ENCODE measurements around the gene PTPMT1.

DNA sequence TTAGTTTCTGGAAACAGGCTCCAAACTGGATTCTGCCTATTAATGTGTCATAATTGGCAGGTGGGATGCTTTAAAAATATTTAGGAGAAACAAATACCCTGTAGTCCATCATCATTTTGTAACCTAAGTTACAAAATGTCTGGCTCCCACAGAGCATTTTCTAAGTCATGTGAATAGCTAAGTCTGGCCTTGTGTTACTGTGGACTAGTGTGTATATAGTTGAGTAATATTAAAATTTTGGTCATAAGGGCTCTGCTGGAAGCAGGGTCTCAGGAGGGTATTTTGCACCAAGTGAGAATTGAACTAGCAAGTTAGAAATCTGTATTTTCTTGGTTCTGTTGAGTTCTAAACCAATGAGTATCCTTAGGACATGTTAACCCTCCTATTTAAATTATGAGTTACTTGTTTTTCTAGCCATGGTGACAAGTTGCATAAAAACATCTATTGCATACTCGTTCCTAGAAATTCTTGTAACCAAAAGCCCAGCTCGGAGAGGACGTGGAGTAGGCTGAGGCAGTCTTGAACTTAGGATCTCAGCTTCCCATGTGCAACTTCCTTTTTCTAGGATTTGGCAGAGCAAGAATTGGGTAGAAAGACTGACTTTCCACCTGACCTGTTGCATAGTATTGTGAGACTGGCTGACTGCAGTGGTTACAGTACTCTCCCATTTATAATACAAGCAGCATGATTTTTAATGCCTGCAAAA is 5.4 kb downstream of the PTPMT1 start:
- TF ChIP-seq POLR2AphosphoS5 (IDR thresholded peaks at IDR 0.05; ENCODE audit: low read depth, low read length) (no peak), POLR2A (IDR thresholded peaks at IDR 0.05; ENCODE audit: low read depth, low read length) (no peak), TAF1 (IDR thresholded peaks at IDR 0.05; ENCODE audit: low read depth, low read length) (no peak), SPI1 (IDR thresholded peaks at IDR 0.05; ENCODE audit: low read depth, low read length) (no peak), POU2F2 (IDR thresholded peaks at IDR 0.05; ENCODE audit: low read depth, low read length) (no peak), PAX5 (IDR thresholded peaks at IDR 0.05; ENCODE audit: insufficient read depth, low read length, severe bottlenecking) (no peak)

All from GM12891 (cell line).